Measurements from ENCODE around the gene DCD.

The DCD gene

GRCh38 chr12:54605138-54605970, 42.8 kb downstream of the DCD start:
- DNase-seq, result no peak

DNA sequence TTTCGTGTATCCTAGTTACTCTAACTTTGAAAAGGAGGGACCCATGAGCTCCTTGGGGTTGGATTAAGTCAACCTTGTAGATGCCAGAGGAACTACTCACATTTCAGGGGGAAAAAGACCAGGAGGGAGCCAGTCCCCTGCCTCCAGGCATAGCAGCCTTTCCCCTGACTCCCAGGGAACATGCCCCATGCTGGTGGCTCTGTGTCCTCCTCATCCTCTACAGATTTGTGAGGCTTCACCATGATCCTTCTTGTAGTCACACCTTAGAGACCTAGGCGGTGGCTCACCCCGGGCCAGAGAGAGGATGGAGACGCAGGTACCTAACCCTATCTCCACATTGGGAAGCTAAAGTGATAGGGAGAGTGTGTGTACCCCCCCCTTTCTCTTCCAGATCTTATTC, 43.7 kb downstream of the DCD start:
- no peak for DNase-seq

- DNase-seq, result no peak
Measured at GRCh38 chr12:54603872-54604271, 44.3 kb downstream of the DCD start.

GRCh38 chr12:54603173-54603814, 44.9 kb downstream of the DCD start:
- peak; percentile 75 for DNase-seq

DNA sequence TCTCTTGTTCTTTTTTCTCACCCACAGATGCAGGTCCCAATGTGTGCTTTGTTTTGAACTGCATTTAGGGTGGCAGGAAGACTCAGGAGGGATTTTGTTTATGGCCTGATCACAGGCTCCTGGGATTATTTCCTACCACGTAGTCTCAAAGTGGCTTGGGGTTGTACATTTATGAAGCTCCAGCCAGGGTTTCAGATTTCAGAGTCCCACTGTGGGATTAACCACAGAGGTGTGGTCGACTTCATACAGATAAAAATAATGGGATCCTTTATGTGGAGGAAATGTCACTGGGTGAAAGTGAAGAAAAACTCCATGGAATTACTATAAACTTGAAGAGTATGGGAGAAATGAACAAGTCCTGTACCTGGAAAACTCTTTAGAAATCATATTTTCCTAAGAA, 45.5 kb downstream of the DCD start:
- DNase-seq, result no peak

GRCh38 chr12:54601841-54602240, 46.3 kb downstream of the DCD start:
- no peak for DNase-seq

GRCh38 chr12:54598970-54599369, 49.2 kb downstream of the DCD start:
- no peak for DNase-seq

DNA sequence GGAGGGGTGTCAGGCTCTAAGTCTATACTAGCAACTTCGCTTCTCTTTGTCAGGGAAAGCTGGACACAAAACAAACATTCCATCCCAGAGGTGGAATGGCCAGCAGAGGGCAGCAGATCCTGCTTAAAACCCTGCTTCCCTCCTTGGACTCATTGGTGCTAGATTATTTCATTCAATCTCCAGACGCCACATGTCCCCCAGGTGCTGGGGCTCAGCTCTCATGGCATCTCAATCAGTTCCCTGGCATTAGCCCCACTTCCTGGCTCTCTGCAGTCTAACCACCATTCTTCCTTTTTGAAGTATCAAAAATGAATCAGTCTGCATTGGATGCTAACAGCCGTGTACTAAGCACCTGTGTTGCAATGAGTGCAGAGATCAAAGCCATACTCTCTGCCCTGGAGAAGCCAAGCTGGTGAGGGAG, 51.6 kb downstream of the DCD start:
- DNase-seq, result peak; percentile 49

- DNase-seq, result no peak
Measured at GRCh38 chr12:54595471-54595870, 52.7 kb downstream of the DCD start.

Measured in activated CD4-positive, alpha-beta T cell treated with anti-CD3 and anti-CD28 coated beads, Interleukin-10, Interleukin-2, amounts not matched to agents 100 ng/mL and 50 ng/mL, durations not matched to agents 16 hours and 8 hours (primary cell).